Endothelial cell of umbilical vein (primary cell): Measurements from ENCODE around the gene NHSL2. TPM values are rescaled to one million over a fixed set of nuclear protein-coding genes. Genes with fewer than 3 reads are reported as not detected.

Source experiments
- BruUV-seq: library from RNA; stranded (reverse); fragments of 400-500 nt; replicated peaks from 2 replicates; lab custom pipeline; 2021; lab: Mats Ljungman, UMichigan
- CTCF ChIA-PET: fragments of 300-600, 350-600 bp; sonication (Branson Sonifier 250); formaldehyde crosslinking; loops from one replicate; lab custom pipeline; 2021; ENCODE audit warnings: antibody characterized with exemption, inconsistent platforms; lab: Charles Lee
- POLR2A ChIA-PET: fragments of 300-600, 350-600 bp; sonication (Branson Sonifier 250); formaldehyde crosslinking; loops from one replicate; lab custom pipeline; 2021; ENCODE audit warnings: antibody characterized with exemption, inconsistent platforms; lab: Charles Lee
- DNase-seq: peaks from one replicate; pipeline ENCODE4 v3.0.0-alpha.2; 2011; ENCODE audit warnings: low read depth, low spot score
- FAIRE-seq: peaks from 2 replicates; lab custom pipeline; 2011; peaks lifted over from hg19 to GRCh38; lab: Jason Lieb, UNC
- H2AFZ ChIP-seq: 2 replicates; pipeline ENCODE4 v1.6.0; 2012; ENCODE audit warnings: low read depth, low read length, control low read depth, inconsistent platforms
- H3K27ac ChIP-seq: 2 replicates; pipeline ENCODE4 v1.5.1; 2011; ENCODE audit warnings: low read depth, mild to moderate bottlenecking, control low read depth, low read length, moderate library complexity; ENCODE audit not compliant: insufficient read depth
- H3K27me3 ChIP-seq, 2 experiments: 2 replicates each; pipeline versions ENCODE4 v1.6.0 to v1.6.1; 2011; ENCODE audit warnings: low read length in 2 of 2, mixed read lengths in 1 of 2; ENCODE audit not compliant: control insufficient read depth in 2 of 2, insufficient read depth in 2 of 2
- H3K36me3 ChIP-seq, 2 experiments: 2 replicates in 1 of 2; 3 replicates in 1 of 2; pipeline ENCODE4 v1.5.1; 2011; ENCODE audit warnings: low read length in 2 of 2, mild to moderate bottlenecking in 1 of 2, moderate library complexity in 1 of 2; ENCODE audit not compliant: control insufficient read depth in 2 of 2, insufficient read depth in 2 of 2; ENCODE audit errors: extremely low read depth in 1 of 2
- H3K4me1 ChIP-seq: 3 replicates; pipeline ENCODE4 v1.5.1; 2011; ENCODE audit warnings: mild to moderate bottlenecking, low read length; ENCODE audit not compliant: control insufficient read depth, insufficient read depth; ENCODE audit errors: extremely low read depth
- H3K4me2 ChIP-seq: 2 replicates; pipeline ENCODE4 v1.6.1; 2011; ENCODE audit warnings: low read length, control low read depth, mixed read lengths; ENCODE audit not compliant: insufficient read depth
- H3K4me3 ChIP-seq, 3 experiments: fragments of 200-600 bp in 1 of 3; sonication (generic), shearing (Covaris generic) in 1 of 3; replicated peaks in 1 of 3; 2 replicates each; pipeline ENCODE4 v1.5.1; 2011 to 2016; ENCODE audit warnings: control low read depth in 3 of 3, low read length in 3 of 3, mild to moderate bottlenecking in 2 of 3, inconsistent platforms in 1 of 3, low read depth in 1 of 3, moderate library complexity in 1 of 3; ENCODE audit not compliant: insufficient read depth in 1 of 3
- H3K79me2 ChIP-seq: 2 replicates; pipeline ENCODE4 v1.6.0; 2012; ENCODE audit warnings: low read length, inconsistent platforms; ENCODE audit not compliant: control insufficient read depth, insufficient read depth
- H3K9ac ChIP-seq: replicated peaks from 2 replicates; pipeline ENCODE3; 2011; ENCODE audit warnings: low read length, control low read depth; ENCODE audit not compliant: insufficient read depth; ENCODE audit errors: extremely low read depth
- H3K9me1 ChIP-seq: replicated peaks from 3 replicates; pipeline ENCODE4 v1.6.0; 2011; ENCODE audit warnings: mild to moderate bottlenecking, low read length; ENCODE audit not compliant: control insufficient read depth, insufficient read depth; ENCODE audit errors: extremely low read depth
- H3K9me3 ChIP-seq: replicated peaks from 2 replicates; pipeline ENCODE4 v1.5.1; 2012; ENCODE audit warnings: low read length, inconsistent platforms; ENCODE audit not compliant: control insufficient read depth, insufficient read depth
- H4K20me1 ChIP-seq: replicated peaks from 2 replicates; pipeline ENCODE3; 2011; ENCODE audit warnings: mild to moderate bottlenecking, low read length; ENCODE audit not compliant: control insufficient read depth, insufficient read depth; ENCODE audit errors: extremely low read depth
- CTCF ChIP-seq, 2 donors: IDR thresholded peaks; 1 replicate in 1 of 2; 2 replicates in 1 of 2; pipeline ENCODE4 v1.5.1; 2011; ENCODE audit warnings: low read length in 2 of 2, mild to moderate bottlenecking in 2 of 2, moderate library complexity in 2 of 2, control low read depth in 1 of 2, inconsistent platforms in 1 of 2, low read depth in 1 of 2; ENCODE audit not compliant: insufficient read depth in 1 of 2; ENCODE audit errors: extremely low read depth in 1 of 2
- EZH2 ChIP-seq: IDR thresholded peaks from 2 replicates; pipeline ENCODE4 v1.6.1; 2012; ENCODE audit warnings: borderline replicate concordance, low read depth, mild to moderate bottlenecking, moderate library complexity, low read length, inconsistent platforms; ENCODE audit not compliant: severe bottlenecking
- FOS ChIP-seq: IDR thresholded peaks from 2 replicates; pipeline ENCODE4 v1.6.1; 2011; ENCODE audit warnings: mild to moderate bottlenecking, low read length, moderate library complexity, borderline replicate concordance; ENCODE audit not compliant: insufficient read depth
- GATA2 ChIP-seq: IDR thresholded peaks from 2 replicates; pipeline ENCODE4 v1.7.0; 2011; ENCODE audit warnings: low read depth, mild to moderate bottlenecking, moderate library complexity, mixed read lengths, low read length; ENCODE audit not compliant: insufficient read length, insufficient read depth
- JUN ChIP-seq: IDR thresholded peaks from 2 replicates; pipeline ENCODE4 v1.6.1; 2011; ENCODE audit warnings: borderline replicate concordance, low read depth; ENCODE audit not compliant: insufficient read length, insufficient read depth
- MAX ChIP-seq: IDR thresholded peaks from 2 replicates; pipeline ENCODE4 v1.6.1; 2011; ENCODE audit not compliant: insufficient read depth, insufficient read length
- MYC ChIP-seq: IDR thresholded peaks from one replicate; pipeline ENCODE4 v1.6.1; 2011; ENCODE audit warnings: mild to moderate bottlenecking, low read depth, low read length
- POLR2A ChIP-seq: IDR thresholded peaks from 2 replicates; pipeline ENCODE4 v1.6.1; 2012; ENCODE audit warnings: low read depth, mild to moderate bottlenecking, control low read depth, low read length
- POLR2AphosphoS5 ChIP-seq: IDR thresholded peaks from 2 replicates; pipeline ENCODE4 v1.6.1; 2012; ENCODE audit warnings: low read depth, mild to moderate bottlenecking, control low read depth, low read length, moderate library complexity; ENCODE audit not compliant: insufficient read depth
- dilution Hi-C: fragments of 300-500 bp; cut with MboI; formaldehyde crosslinking; loops from one replicate; pipeline ENCODE4 v1.15.0; 2019; ENCODE audit warnings: low sequenced_read_pairs; ENCODE audit not compliant: extremely low pct_ligation_motif_present
- intact Hi-C: fragments of 100-400 bp; cut with micrococcal nuclease; formaldehyde crosslinking; loops from one replicate; pipeline ENCODE4 v1.10.0; 2022
- polyA plus RNA-seq, 4 experiments: library from polyadenylated mRNA; depleted of rRNA in 3 of 4; stranded (reverse) in 3 of 4; unstranded in 1 of 4; fragments of >200 nt; gene quantifications; 2 replicates each; pipeline versions ENCODE4 v1.2.1 to v1.2.3, GENCODE V29; 2011 to 2012; ENCODE audit warnings: missing spikeins in 1 of 4
- total RNA-seq: library from RNA; stranded (reverse); gene quantifications from 2 replicates; pipeline ENCODE4 v1.2.3, GENCODE V29; 2021

Gene NHSL2
- total and polyA plus RNA-seq, 2 donors (not counting 3 experiments of a cell fraction or from before 2014, with no cell fraction given) = 23.5 to 49.9 TPM

- Histone ChIP-seq H3K4me2 (no peak overlapping the region), H3K4me1 (no peaks in the 10 kb centered on the region), H4K20me1 (no peaks in the 10 kb centered on the region), H3K27me3 (peaks cover 11 to 13% of the 10 kb centered on the region in 2 experiments), H3K9ac (no peak overlapping the region), H3K4me3 (no peak overlapping the region), H3K79me2 (no peaks in the 10 kb centered on the region), H3K36me3 (no peaks in the 10 kb centered on the region), H3K27ac (no peak overlapping the region), H3K9me1 (no peaks in the 10 kb centered on the region), H2AFZ (no peak overlapping the region), H3K9me3 (no peaks in the 10 kb centered on the region)
- TF ChIP-seq POLR2AphosphoS5 (no peak), MYC (no peak), EZH2 (no peak), MAX (no peak), FOS (no peak), GATA2 (no peak), JUN (no peak), CTCF (IDR thresholded peaks at IDR 0.05; ENCODE audit: extremely low read depth in 1 of 2, insufficient read depth in 1 of 2, low read depth in 1 of 2, low read length in 2 of 2) (no peak), POLR2A (no peak)
- intact Hi-C loops (no loop called here), dilution Hi-C loops (no loop called here)
- no peak for FAIRE-seq
- POLR2A ChIA-PET = no interaction called here
- no TSS peak for BruUV-seq
- DNase-seq = no peak
- CTCF ChIA-PET = no interaction called here
These were observed 160.6 kb downstream of the NHSL2 start for GRCh38 chrX:72071213-72071612.
